HepG2 (cell line): ENCODE data around the gene SAMD8. TPM values are rescaled to one million over a fixed set of nuclear protein-coding genes. Genes with fewer than 3 reads are reported as not detected.
A peak's percentile ranks its signal among the peaks of the same experiment; 100 is the strongest.

Experiments
- ATAC-seq: fragments of 200-7000 bp; cut with Tn5 transposase; 3 replicates; pipeline ENCODE4 v1.9.1; 2020; ENCODE audit warnings: mild to moderate bottlenecking, moderate library complexity
- BruUV-seq: library from RNA; stranded (reverse); fragments of 400-500 nt; replicated peaks from 2 replicates; lab custom pipeline; 2021; lab: Mats Ljungman, UMichigan
- CTCF ChIA-PET: fragments of 300-600 bp; formaldehyde crosslinking; extraction: SDS; loops from one replicate; lab custom pipeline; 2021; ENCODE audit warnings: low total read pairs, inconsistent platforms, low intra/inter-chr PET ratio; lab: Yijun Ruan, JAX
- POLR2A ChIA-PET: fragments of 350-600 bp; sonication (Branson Sonifier 250); formaldehyde crosslinking; loops from one replicate; lab custom pipeline; 2020; ENCODE audit warnings: antibody characterized with exemption, inconsistent platforms; lab: Yijun Ruan, JAX
- DNase-seq: peaks from one replicate; pipeline ENCODE4 v3.0.0-alpha.2; 2015; ENCODE audit warnings: low spot score
- FAIRE-seq: peaks from 3 replicates; lab custom pipeline; 2011; peaks lifted over from hg19 to GRCh38; lab: Jason Lieb, UNC
- H2AFZ ChIP-seq: one replicate; pipeline ENCODE4 v1.6.1; 2011; ENCODE audit warnings: low read length, inconsistent platforms
- H3K27ac ChIP-seq: fragments of 300-600 bp; 3 replicates; pipeline ENCODE4 v1.8.0; 2011; ENCODE audit warnings: mixed run types, mild to moderate bottlenecking, mixed read lengths, low read length, inconsistent platforms; ENCODE audit not compliant: insufficient read depth; ENCODE audit errors: extremely low read length
- H3K27me3 ChIP-seq, 2 experiments: fragments of 200-600 bp in 1 of 2; 2 replicates in 1 of 2; 3 replicates in 1 of 2; pipeline versions ENCODE4 v1.6.0 to v1.8.0; 2011; ENCODE audit warnings: low read length in 2 of 2, mild to moderate bottlenecking in 2 of 2, moderate library complexity in 2 of 2, inconsistent platforms in 1 of 2; ENCODE audit not compliant: insufficient read depth in 2 of 2, control insufficient read depth in 1 of 2
- H3K36me3 ChIP-seq, 2 experiments: fragments of 200-600 bp in 1 of 2; replicated peaks in 1 of 2; 2 replicates in 1 of 2; 3 replicates in 1 of 2; pipeline versions ENCODE4 v1.5.1 to v1.8.0; 2011; ENCODE audit warnings: low read length in 2 of 2, inconsistent platforms in 1 of 2; ENCODE audit not compliant: insufficient read depth in 2 of 2, control insufficient read depth in 1 of 2
- H3K4me1 ChIP-seq: 2 replicates; pipeline ENCODE4 v1.5.1; 2012; ENCODE audit warnings: low read length, inconsistent platforms; ENCODE audit not compliant: insufficient read depth
- H3K4me2 ChIP-seq: 2 replicates; pipeline ENCODE4 v1.6.0; 2011; ENCODE audit warnings: low read depth, low read length, inconsistent platforms
- H3K4me3 ChIP-seq, 3 experiments: fragments of 200-600 bp in 1 of 3; sonication (generic), shearing (Covaris generic) in 1 of 3; replicated peaks in 1 of 3; 2 replicates each; pipeline ENCODE4 v1.5.1; 2011 to 2016; ENCODE audit warnings: low read length in 3 of 3, inconsistent platforms in 2 of 3, low read depth in 2 of 3, mild to moderate bottlenecking in 2 of 3, control low read depth in 1 of 3, mixed read lengths in 1 of 3; ENCODE audit not compliant: insufficient read depth in 1 of 3
- H3K79me2 ChIP-seq: one replicate; pipeline ENCODE4 v1.6.1; 2011; ENCODE audit warnings: low read length, inconsistent platforms; ENCODE audit not compliant: insufficient read depth
- H3K9ac ChIP-seq: 2 replicates; pipeline ENCODE4 v1.6.0; 2011; ENCODE audit warnings: mild to moderate bottlenecking, low read depth, low read length, inconsistent platforms; ENCODE audit not compliant: insufficient read depth
- H3K9me3 ChIP-seq: 2 replicates; pipeline ENCODE4 v1.5.1; 2012; ENCODE audit warnings: mild to moderate bottlenecking, low read length
- H4K20me1 ChIP-seq: 2 replicates; pipeline ENCODE4 v1.6.0; 2011; ENCODE audit warnings: inconsistent platforms, mild to moderate bottlenecking, low read length, moderate library complexity; ENCODE audit not compliant: insufficient read depth
- FOXA3 ChIP-seq: IDR thresholded peaks from 2 replicates; pipeline ENCODE4 v1.6.1; 2016; ENCODE audit warnings: missing genetic modification reagents, missing compliant biosample characterization
- GLI4 ChIP-seq: sonication (generic); formaldehyde crosslinking; IDR thresholded peaks from 2 replicates; pipeline ENCODE4 v1.5.1; 2020; ENCODE audit warnings: missing genetic modification reagents, mild to moderate bottlenecking, moderate library complexity, borderline replicate concordance
- JDP2 ChIP-seq: sonication (generic); formaldehyde crosslinking; IDR thresholded peaks from 2 replicates; pipeline ENCODE4 v1.8.1; 2022; ENCODE audit warnings: missing genetic modification reagents, borderline replicate concordance
- KDM1A ChIP-seq: IDR thresholded peaks from 2 replicates; pipeline ENCODE4 v1.6.1; 2016; ENCODE audit warnings: missing compliant biosample characterization
- KDM3A ChIP-seq: IDR thresholded peaks from 2 replicates; pipeline ENCODE4 v1.6.1; 2018; ENCODE audit warnings: low read depth, missing compliant biosample characterization
- MED13 ChIP-seq: sonication (generic); formaldehyde crosslinking; IDR thresholded peaks from 2 replicates; pipeline ENCODE4 v1.5.0; 2020; ENCODE audit warnings: missing genetic modification reagents
- MZF1 ChIP-seq: sonication (generic); formaldehyde crosslinking; IDR thresholded peaks from 2 replicates; pipeline ENCODE4 v1.8.1; 2023; ENCODE audit warnings: mild to moderate bottlenecking, missing genetic modification reagents, borderline replicate concordance
- SRSF4 ChIP-seq: fragments of 200-400 bp; formaldehyde crosslinking; IDR thresholded peaks from one replicate; pipeline ENCODE4 v1.6.1; 2018; ENCODE audit warnings: mild to moderate bottlenecking, low read depth, low read length, moderate library complexity; ENCODE audit not compliant: poor library complexity, severe bottlenecking
- ZEB1 ChIP-seq: IDR thresholded peaks from 2 replicates; pipeline ENCODE4 v1.6.1; 2012; ENCODE audit warnings: mild to moderate bottlenecking, low read depth, inconsistent platforms; ENCODE audit not compliant: insufficient replicate concordance
- ZNF251 ChIP-seq: sonication (generic); formaldehyde crosslinking; IDR thresholded peaks from 2 replicates; pipeline ENCODE4 v1.9.0; 2021; ENCODE audit warnings: mild to moderate bottlenecking, missing genetic modification reagents
- ZNF264 ChIP-seq: sonication (generic); formaldehyde crosslinking; IDR thresholded peaks from 2 replicates; pipeline ENCODE4 v1.4.0; 2020; ENCODE audit warnings: missing genetic modification reagents
- ZNF382 ChIP-seq: sonication (generic); formaldehyde crosslinking; IDR thresholded peaks from 2 replicates; pipeline ENCODE4 v1.5.0; 2020; ENCODE audit warnings: missing genetic modification reagents, mild to moderate bottlenecking, borderline replicate concordance
- ZNF496 ChIP-seq: sonication (generic); formaldehyde crosslinking; IDR thresholded peaks from 2 replicates; pipeline ENCODE4 v1.8.1; 2023; ENCODE audit warnings: mild to moderate bottlenecking, moderate library complexity, missing genetic modification reagents; ENCODE audit not compliant: insufficient replicate concordance
- ZNF772 ChIP-seq: sonication (generic); formaldehyde crosslinking; IDR thresholded peaks from 2 replicates; pipeline ENCODE4 v1.5.0; 2020; ENCODE audit warnings: mild to moderate bottlenecking, missing genetic modification reagents
- ZNF788 ChIP-seq: sonication (generic); formaldehyde crosslinking; IDR thresholded peaks from 2 replicates; pipeline ENCODE4 v1.5.0; 2020; ENCODE audit warnings: mild to moderate bottlenecking, missing genetic modification reagents, borderline replicate concordance
- WGBS: methylation state at CpG from one replicate; pipeline ENCODE4 v1.1.6; 2017; ENCODE audit warnings: low lambda C conversion rate; 5-methylcytosine and 5-hydroxymethylcytosine counted together
- in situ Hi-C: cut with HindIII; loops from 2 replicates; pipeline ENCODE4 v1.10.0; 2017; ENCODE audit warnings: low pct_unique_long_range_greater_than_20kb; ENCODE audit not compliant: extremely low pct_ligation_motif_present
- intact Hi-C: fragments of 100-400 bp; cut with micrococcal nuclease; formaldehyde crosslinking; loops from one replicate; pipeline ENCODE4 v1.10.0; 2022; ENCODE audit not compliant: unreplicated experiment
- polyA plus RNA-seq, 8 experiments: library from polyadenylated mRNA; depleted of rRNA in 3 of 8; stranded (reverse) in 7 of 8; unstranded in 1 of 8; fragments of >200 nt; fragmentation: Illumina TruSeq in 4 of 8; extraction: Trizol in 4 of 8; gene quantifications; 2 replicates each; pipeline versions ENCODE4 v1.2.1 to v1.2.3, GENCODE V29; 2011 to 2016; ENCODE audit warnings: low read depth in 4 of 8, missing spikeins in 1 of 8, mixed read lengths in 1 of 8; ENCODE audit not compliant: insufficient read depth in 1 of 8
- total RNA-seq, 5 experiments: library from RNA; depleted of rRNA; stranded (reverse); fragments of >200 nt; fragmentation: Illumina TruSeq; extraction: Trizol; gene quantifications; 2 replicates each; pipeline ENCODE4 v1.2.3, GENCODE V29; 2016; ENCODE audit warnings: low read depth in 1 of 5
- TF ChIP-seq, protein P1 (sequence below): sonication (generic); formaldehyde crosslinking; IDR thresholded peaks from 2 replicates; pipeline ENCODE4 v1.4.0; 2020; ENCODE audit warnings: missing genetic modification reagents, low read depth, mild to moderate bottlenecking, borderline replicate concordance
- TF ChIP-seq, protein P2 (sequence below): sonication (generic); formaldehyde crosslinking; IDR thresholded peaks from 2 replicates; pipeline ENCODE4 v1.8.1; 2023; ENCODE audit warnings: mild to moderate bottlenecking, inconsistent platforms, moderate library complexity, missing genetic modification reagents, borderline replicate concordance

SAMD8 gene
- total and polyA plus RNA-seq, 2 of the 13 experiments (the other 11 are each of a cell fraction or from before 2014, with no cell fraction given), result 10.4 to 13.2 TPM

DNA sequence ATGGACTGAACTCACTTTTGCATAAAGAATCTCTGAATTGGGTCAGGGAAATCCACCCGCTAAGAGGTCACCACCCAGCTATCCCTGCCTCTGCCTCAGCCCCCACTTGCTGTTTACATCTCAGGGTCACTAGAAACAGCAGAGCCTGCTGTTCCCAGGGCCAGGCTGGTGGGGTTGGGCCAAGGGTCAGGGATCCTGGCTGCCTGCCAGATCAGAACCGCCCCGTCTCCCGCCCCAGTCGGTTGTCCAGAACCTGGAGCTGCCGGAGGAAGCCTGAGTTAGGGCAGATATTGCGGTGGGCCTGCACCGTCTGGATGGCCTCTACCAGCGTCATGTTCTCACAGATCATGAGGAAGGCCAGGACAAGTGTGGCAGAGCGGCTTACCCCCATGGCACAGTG is 17.0 kb upstream of the SAMD8 start (continued):
- TF ChIP-seq ZNF788 (CRISPR knock-in tag) (peak; percentile 68; the same call in 1 of the 2 replicates), FOXA3 (CRISPR knock-in tag) (peak; percentile 90)
- TF ChIP-seq, all 625 proteins: peak for 89

DNA sequence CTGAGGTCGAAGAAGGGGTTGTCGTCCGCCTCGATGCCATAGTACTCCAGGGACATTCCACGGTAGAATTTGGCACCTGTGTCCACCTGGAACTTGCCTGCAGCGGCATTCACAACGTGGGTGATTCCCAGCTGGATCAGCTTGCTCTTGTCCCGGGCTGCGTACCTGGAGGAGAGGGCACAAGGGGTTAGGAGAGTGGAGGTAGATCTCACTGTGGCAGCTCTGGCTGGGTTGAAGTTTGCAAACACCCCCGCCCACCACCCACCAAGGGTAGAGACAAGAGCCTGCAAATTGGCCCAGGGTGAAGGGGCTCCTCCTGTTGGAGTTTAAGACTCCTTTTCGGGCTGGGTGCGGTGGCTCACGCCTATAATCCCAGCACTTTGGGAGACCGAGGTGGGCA is 15.8 kb upstream of the SAMD8 start:
- H3K27me3 ChIP-seq, result no peaks in the 10 kb centered on the region
- intact Hi-C loops (loop anchor here (5.0 kb wide), 1 partner anchor 1007 kb away; no protein-coding TSS in a partner anchor), in situ Hi-C loops (loop anchor here (10.0 kb wide), 1 partner anchor 831 kb away; no protein-coding TSS in a partner anchor)
- TF ChIP-seq GLI4, result no peak
- TF ChIP-seq KDM1A, result no peak
- ATAC-seq (no peak), DNase-seq (no peak), FAIRE-seq (no peak)
- H3K36me3 ChIP-seq, result no peaks in the 10 kb centered on the region
- no peaks in the 10 kb centered on the region for H3K79me2 ChIP-seq
- H3K27ac ChIP-seq, result no peak overlapping the region
- no peak overlapping the region for H3K9ac ChIP-seq
- H3K4me3 ChIP-seq, result no peak overlapping the region
- POLR2A ChIA-PET, result no interaction called here
- no peak overlapping the region for H3K4me2 ChIP-seq
- H3K4me1 ChIP-seq, result peaks cover 39% of the 10 kb centered on the region
- WGBS, result 74% methylated on average over 9 of the region's 14 CpGs
- no peak overlapping the region for H2AFZ ChIP-seq
- H3K9me3 ChIP-seq, result no peaks in the 10 kb centered on the region
- no peaks in the 10 kb centered on the region for H4K20me1 ChIP-seq
- CTCF ChIA-PET, result no interaction called here
- BruUV-seq, result no TSS peak

DNA sequence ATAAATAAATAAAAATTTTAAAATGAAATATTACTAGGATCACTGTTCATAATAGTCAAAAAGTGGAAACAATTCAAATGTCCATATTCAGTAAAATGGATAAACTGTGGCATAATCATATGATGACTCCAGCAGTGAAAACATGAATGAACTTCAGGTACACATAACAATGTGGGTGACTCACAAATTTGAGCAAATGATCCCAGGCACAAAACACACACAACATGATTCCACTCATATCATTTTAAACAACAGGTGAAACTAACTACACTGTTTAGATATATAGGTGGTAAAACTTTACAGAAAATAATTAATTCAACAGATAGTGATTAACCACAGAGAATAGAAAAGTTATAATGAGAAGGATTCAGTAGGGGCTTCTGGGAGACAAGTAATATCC is 14.7 kb upstream of the SAMD8 start:
- no TSS peak for BruUV-seq
- POLR2A ChIA-PET, result no interaction called here
- intact Hi-C loops, result loop anchor here (5.0 kb wide), 1 partner anchor 1006 kb away; no protein-coding TSS in a partner anchor
- TF ChIP-seq JDP2 (CRISPR knock-in tag) (no peak), KDM3A (CRISPR knock-in tag) (no peak), ZNF496 (CRISPR knock-in tag) (no peak), MED13 (CRISPR knock-in tag) (no peak), MZF1 (no peak), SRSF4 (no peak), ZNF382 (CRISPR knock-in tag) (no peak), ZNF251 (CRISPR knock-in tag) (no peak), ZNF772 (CRISPR knock-in tag) (no peak), ZEB1 (no peak), ZNF264 (CRISPR knock-in tag) (no peak)
- TF ChIP-seq, protein P1, sequence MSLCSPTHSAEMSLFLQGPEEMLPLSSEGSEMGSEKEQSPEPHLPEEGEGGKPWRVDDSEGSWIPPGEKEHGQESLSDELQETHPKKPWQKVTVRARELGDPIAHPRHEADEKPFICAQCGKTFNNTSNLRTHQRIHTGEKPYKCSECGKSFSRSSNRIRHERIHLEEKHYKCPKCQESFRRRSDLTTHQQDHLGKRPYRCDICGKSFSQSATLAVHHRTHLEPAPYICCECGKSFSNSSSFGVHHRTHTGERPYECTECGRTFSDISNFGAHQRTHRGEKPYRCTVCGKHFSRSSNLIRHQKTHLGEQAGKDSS, result no peak
- TF ChIP-seq, protein P2, sequence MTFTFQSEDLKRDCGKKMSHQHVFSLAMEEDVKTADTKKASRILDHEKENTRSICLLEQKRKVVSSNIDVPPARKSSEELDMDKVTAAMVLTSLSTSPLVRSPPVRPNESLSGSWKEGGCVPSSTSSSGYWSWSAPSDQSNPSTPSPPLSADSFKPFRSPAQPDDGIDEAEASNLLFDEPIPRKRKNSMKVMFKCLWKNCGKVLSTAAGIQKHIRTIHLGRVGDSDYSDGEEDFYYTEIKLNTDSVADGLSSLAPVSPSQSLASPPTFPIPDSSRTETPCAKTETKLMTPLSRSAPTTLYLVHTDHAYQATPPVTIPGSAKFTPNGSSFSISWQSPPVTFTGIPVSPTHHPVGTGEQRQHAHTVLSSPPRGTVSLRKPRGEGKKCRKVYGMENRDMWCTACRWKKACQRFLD (CRISPR knock-in tag), result no peak

More for the DNA sequence above, 14.7 kb upstream of the SAMD8 start:
- Histone ChIP-seq H3K27ac (no peak overlapping the region), H3K4me1 (peaks cover 45% of the 10 kb centered on the region), H3K9ac (no peak overlapping the region), H2AFZ (no peak overlapping the region), H3K27me3 (no peaks in the 10 kb centered on the region), H4K20me1 (no peaks in the 10 kb centered on the region), H3K9me3 (no peaks in the 10 kb centered on the region), H3K4me3 (no peak overlapping the region), H3K4me2 (no peak overlapping the region), H3K79me2 (no peaks in the 10 kb centered on the region), H3K36me3 (no peaks in the 10 kb centered on the region)
- DNase-seq (no peak), FAIRE-seq (no peak), ATAC-seq (no peak)
- in situ Hi-C loops, result loop anchor here (10.0 kb wide), 1 partner anchor 832 kb away; no protein-coding TSS in a partner anchor
- CTCF ChIA-PET, result no interaction called here
